Central memory CD4-positive, alpha-beta T cell (primary cell): ENCODE results near the gene SERPINB3.
"Not testable (repeated sequence)": the region's sequence is repeated elsewhere in the genome, so short reads cannot be mapped to it uniquely, and the experiment has no call there.

Source experiments
- DNase-seq: peaks from one replicate; pipeline ENCODE4 v3.0.0; 2022
- total RNA-seq, 3 experiments: gene quantifications; one replicate each; lab custom pipeline; 2026; lab: John Stamatoyannopoulos, UW

SERPINB3 gene
- 0 reads per million in 3 experiments for total RNA-seq

DNA sequence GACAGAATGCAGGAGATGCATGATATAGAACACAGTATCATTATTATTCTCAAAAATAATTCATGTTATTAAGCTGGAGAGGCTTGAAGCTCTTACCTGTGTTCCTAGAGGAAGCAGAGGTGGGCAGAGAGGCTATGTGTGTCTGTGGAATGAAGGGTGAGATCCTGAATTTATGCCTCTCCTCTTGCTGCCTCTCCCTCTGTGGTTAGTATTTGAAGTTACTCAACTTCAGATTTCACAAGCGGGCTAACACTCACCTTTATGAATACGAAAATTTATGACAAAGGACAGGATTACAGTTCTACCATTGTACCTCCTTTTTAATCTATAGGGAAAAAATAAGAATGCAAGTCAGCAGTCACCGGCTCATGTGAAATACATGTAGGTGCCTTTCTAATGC lies at the start of gene SERPINB3:
TSS of gene SERPINB3 (minus strand) at position 144 of the 400 bp plus-strand sequence. CDS start 677 bp downstream, outside the sequence.
- DNase-seq, result not testable (repeated sequence)

- no peak for DNase-seq
Measured at GRCh38 chr18:63708650-63709049, 47.0 kb upstream of the SERPINB3 start.

DNA sequence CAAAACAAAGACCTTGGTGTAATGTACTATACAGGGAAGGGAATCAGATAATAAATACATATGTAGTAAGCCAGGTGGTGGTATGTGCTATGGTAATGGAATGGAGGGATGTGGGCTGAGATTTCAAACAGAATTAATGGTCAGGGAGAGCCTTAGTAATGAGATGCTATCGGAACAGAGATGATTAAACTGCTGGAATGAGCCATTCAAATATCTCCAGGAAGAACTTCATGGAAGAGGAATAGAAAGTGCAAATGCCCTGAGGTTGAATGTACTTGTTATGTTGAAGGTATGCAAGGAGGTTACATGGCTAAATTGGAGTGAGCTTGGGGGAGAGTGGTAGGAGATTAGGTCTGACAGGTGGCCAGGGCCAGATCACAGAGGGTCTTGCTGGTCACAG lies 46.1 kb upstream of the SERPINB3 start:
- DNase-seq, result no peak

DNA sequence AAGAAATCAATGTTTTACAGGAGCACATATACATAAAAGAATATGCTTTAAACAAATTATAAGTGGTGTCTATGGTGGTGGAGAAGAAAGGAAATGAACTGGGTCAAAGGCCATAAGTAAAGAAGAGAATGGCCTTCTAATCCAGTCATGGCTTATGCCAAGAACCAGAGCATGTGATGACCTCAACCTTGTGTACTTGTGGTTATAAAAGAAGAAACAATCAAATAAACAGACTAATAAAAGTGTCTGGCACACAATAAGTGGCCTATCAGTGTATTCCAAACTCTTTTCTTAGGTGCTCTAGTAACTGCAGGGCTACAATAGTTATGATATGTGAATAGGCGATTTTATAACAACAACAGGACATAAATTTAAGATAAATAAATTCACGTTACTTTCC lies 43.7 kb upstream of the SERPINB3 start:
- no peak for DNase-seq

DNA sequence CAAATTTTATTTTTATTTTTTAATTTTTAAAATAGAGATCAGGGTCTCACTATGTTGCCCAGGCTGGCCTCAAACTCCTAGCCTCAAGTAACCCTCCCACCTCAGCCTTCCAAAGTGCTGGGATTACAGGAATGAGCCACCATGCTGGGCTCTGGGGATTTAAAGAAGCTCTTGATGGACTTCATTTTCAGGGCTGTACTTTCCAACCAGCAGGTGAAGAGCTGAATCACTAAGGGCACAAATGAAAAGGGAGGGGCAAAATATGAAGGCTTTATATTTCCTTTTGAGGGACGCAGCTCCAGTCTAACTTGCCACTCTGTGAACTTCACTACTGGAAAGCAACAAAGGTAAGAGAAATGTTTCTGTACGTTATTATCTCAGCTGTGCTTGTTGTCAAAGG lies 41.0 kb upstream of the SERPINB3 start, which contains the start of gene SERPINB11:
TSS of gene SERPINB11 (plus strand) at position 301 of the 400 bp plus-strand sequence. CDS start 7,234 bp downstream, outside the sequence.
- DNase-seq, result no peak

DNA sequence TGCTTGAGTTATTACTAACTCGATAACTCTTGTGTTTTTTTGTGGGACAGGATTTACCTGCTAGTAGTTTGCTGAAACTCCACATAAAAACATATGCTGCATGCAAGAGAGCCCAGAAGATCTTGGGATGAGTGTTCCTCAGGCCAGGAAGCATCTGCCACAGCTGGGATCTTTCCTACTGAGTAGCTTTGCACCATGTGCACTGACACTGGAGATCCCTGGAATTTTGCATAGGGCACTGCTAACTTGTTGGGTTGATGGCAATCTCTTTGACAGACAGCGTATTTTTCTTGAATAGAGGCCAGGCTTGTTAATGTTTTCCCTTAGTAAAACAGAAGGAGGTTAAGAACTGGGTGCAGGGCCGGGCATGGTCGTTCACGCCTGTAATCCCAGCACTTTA lies 40.3 kb upstream of the SERPINB3 start:
- no peak for DNase-seq

DNA sequence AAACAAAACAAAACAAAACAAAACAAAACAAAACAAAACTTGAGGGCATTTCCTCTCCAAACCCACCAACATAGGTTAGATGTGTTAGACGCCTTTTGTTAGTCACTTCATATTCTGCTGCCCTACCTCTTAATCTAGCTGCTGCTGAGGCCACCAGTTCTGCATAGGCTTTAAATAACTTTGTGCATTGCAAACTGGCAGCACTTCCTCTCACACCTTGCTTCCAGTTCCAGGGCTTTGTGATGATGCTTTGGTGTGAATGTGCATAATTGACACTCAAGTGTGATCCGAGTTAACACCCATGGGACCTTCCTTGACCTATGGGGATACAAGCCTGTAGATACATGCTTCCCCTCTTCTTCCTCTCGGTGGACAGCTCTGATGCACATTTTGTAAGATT lies 38.8 kb upstream of the SERPINB3 start:
- no peak for DNase-seq

DNA sequence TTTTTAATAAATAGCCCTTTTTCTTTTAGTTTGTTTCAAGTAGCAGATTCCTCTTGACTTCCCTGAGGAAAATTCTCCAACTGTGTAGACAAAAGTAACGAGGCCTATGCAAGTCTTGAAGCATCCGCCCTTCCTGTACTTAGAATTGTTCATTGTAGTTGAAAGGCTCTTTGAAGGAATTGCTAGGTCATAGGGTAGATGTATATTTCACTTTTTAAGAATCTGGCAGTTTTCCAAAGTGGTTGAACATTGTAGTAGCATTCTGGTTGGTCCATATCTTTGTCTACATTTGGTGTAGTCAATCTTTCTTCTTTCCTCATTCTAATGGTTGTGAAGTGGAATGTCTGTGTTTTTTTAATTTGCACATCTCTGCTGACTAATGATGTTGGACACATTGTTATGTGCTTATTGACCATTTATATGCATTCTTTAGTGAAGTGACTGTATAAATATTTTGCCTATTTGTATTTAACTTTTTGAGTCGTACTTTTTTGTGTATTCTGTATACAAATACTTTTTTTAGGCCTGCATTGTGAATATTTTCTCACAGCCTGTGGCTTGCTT lies 35.5 kb upstream of the SERPINB3 start:
- DNase-seq, result no peak

DNA sequence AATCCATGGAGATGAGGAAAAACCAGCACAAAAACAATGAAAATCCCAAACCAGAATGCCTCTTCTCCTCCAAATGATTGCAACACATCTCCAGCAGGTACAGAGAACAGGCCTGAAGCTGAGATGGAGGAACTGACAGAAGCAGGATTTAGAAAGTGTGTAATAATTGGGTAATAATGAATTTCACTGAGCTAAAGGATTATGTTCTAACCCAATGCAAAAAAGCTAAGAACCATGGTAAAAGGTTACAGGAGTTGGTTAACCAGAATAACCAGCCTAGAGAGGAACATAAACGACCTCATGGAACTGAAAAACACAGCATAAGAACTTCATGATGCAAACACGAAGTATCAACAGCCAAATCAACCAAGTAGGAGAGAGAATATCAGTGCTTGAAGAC lies 27.4 kb upstream of the SERPINB3 start:
- DNase-seq, result no peak

GRCh38 chr18:63686871-63687270 lies 25.2 kb upstream of the SERPINB3 start:
- no peak for DNase-seq

DNA sequence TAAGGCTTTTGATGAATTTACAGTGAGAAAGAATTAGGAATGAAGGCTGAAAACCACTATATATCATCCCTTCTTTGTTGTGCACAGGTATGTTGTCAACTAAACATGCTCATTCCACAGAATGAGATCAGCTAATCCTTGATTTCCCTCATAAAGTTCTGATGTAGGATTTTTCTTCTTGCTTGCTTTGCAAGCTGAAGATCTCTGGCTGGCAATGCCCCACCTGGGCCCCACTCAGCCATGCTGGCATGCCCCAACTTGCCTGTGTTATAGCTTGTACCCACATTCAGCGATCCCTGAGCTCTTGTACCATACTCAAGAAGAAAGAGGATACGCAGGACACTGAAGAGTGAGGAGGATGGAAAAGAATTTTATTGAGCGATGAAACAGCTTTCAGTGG lies 23.0 kb upstream of the SERPINB3 start:
- DNase-seq, result no peak

DNA sequence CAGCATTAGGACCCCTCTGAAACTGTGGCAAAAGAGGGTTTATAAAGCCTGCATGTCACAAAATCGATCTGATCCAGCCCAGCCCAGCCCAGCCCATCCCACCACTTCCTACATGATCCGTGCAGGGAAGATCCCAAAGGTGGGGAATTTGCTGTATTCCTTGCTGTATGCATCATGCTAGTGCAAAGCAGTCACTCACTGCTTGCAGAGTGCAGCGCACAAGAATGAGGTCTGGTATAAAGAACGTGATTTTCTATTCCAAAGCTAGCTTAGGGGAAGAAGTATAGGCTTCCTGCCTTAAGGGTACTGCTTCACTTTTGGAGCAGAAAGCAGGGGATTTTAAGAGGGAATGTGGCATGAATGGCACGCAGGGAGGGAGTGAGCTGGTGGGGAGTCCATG lies 22.2 kb upstream of the SERPINB3 start:
- DNase-seq, result no peak

- DNase-seq, result no peak
Measured at GRCh38 chr18:63683152-63683551, 21.5 kb upstream of the SERPINB3 start.

- DNase-seq, result no peak
Measured at GRCh38 chr18:63681449-63682340, 20.0 kb upstream of the SERPINB3 start.

DNA sequence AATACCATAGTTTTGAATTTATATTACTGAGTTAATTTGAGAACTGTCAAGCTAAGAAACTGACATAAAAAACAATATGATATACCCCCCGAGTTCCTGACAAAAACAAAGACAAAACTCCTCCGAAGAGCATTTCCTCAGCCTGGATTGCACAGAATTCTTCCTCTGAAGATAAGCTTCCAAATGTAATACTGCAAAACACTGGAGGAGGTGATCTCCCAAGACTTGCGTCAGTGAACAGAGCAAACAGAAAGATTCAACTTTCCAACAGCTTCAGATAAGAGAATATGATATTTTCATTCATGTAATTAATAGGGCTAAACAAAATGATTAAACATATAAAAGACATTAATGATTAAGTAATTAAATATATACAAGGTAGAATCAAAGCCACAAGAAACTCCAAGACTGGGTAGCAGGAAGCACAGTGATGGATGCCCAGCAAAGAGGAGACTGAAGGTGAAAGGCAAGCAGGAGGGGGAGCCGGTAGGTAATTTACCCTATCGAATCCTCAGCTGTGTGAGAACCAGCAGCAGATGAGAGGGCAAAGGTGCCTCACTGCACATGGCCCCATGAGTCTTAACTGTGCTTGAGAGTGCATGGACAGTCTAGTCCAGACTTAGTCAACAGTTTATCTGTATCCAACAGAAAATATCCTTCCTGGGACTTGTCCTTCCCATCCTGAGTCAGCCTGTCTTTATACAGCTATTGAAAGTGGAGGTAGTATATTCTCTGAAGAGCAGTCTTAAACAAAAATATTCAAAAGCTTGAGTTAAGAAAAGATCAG lies 18.3 kb upstream of the SERPINB3 start:
- no peak for DNase-seq

DNA sequence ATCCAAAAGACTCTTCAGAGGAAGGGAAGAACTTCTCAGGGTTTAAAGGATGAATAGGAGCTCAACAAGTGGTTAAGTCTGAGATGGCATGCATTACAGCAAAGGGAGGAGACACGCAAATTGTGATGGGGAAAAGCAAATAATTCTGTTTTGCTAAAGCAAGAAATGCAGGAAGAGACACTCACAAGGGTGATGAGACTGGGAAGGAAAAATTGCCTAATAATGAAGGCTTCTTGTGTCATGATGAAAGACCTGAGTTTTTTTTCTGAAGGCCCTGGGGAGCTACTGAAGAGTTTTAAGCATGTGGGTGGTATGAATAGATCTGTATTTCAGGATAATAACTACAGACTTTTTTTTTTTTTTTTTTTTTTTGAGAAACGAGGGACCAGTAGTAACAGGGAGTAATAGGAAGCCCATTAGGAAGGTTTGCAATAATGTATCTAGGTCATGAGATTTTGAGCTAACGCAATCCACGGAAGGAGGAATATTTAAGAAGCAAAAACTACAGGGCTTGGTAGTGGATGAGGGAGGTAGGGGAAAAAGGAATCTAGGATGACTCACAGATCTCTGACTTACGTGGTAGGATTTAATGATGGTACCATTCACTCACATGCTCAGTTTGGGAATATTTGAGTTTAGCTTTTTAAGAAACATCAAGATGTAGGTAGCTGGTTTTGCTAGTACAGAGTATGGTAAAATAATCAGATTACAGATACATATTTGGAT lies 16.0 kb upstream of the SERPINB3 start:
- DNase-seq, result no peak

DNA sequence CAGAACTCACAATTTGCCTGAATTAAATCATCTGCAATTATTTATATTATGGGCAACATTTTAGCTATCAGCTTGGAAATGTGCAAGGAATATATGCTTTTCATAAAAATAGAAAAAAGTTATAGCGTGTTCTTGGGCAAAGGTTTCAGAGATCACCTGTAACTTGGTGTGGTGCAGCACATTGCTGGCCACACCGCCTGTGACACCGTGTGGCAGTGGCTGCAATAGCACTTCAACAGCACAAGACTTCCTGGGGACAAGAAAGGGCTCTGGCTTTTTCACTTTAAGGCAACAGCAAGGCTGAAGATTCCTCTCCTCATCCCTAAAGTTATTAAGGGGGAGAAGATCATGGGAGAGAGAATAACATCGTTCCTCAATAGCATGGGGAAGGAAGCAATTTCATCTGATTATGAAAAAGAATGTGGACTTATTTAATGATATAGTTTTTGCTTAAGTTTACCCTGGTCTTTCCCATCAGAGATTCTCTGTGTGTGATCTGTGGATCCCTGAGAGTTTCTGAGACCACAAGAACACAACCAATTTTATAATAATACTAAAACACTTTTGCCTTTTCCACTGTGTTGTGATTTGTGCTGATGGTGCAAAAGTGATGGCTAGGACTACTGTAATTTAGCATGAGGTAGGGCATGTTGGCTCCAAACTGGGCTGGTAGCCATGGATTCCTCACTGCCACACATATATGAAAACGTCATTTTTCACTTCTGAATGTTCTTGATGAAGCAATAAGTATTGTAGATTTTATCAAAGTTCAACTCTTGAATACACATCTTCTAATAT lies 15.0 kb upstream of the SERPINB3 start:
- no peak for DNase-seq

- DNase-seq, result no peak
Measured at GRCh38 chr18:63664571-63664970, 2.9 kb upstream of the SERPINB3 start.

GRCh38 chr18:63658920-63659319 lies 2.8 kb downstream of the SERPINB3 start:
- DNase-seq, result not testable (repeated sequence)

DNA sequence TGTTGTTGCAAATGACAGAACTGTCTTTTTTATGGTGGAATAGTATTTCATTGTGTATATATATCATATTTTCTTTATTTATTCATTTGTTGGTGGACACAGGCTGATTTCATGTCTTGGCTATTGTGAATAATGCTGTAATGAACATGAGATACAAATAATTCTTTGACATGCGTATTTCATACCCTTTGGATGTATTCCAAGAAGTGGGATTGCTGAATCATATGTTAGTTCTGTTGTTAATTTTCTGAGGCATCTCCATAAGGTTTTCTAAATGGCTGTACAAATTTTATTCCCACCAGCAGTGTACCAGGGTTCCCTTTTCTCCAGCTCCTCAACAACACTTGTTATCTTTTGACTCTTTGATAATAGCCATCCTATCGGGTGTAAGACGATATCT lies 11.4 kb downstream of the SERPINB3 start:
- not testable (repeated sequence) for DNase-seq

- DNase-seq, result no peak
Measured at GRCh38 chr18:63648241-63648640, 13.5 kb downstream of the SERPINB3 start.

GRCh38 chr18:63646936-63647335 lies 14.8 kb downstream of the SERPINB3 start:
- DNase-seq, result no peak
